IMR-90 (cell line): ENCODE results near the gene TAS1R1.

ENCODE experiments used
- POLR2A ChIP-seq: IDR thresholded peaks from 2 replicates; pipeline ENCODE4 v1.6.1; 2012; ENCODE audit warnings: mild to moderate bottlenecking, low read depth, low read length
- SMC3 ChIP-seq: fragments of 150-350 bp; IDR thresholded peaks from 2 replicates; pipeline ENCODE4 v1.6.1; 2016; ENCODE audit warnings: low read depth, mild to moderate bottlenecking, antibody characterized with exemption, low read length, moderate library complexity
- TF ChIP-seq, protein P1 (sequence below): conservative IDR thresholded peaks from 2 replicates; pipeline ENCODE4 v1.5.1; 2012; ENCODE audit warnings: mild to moderate bottlenecking, low read depth, low read length, improper control_type of control experiment

DNA sequence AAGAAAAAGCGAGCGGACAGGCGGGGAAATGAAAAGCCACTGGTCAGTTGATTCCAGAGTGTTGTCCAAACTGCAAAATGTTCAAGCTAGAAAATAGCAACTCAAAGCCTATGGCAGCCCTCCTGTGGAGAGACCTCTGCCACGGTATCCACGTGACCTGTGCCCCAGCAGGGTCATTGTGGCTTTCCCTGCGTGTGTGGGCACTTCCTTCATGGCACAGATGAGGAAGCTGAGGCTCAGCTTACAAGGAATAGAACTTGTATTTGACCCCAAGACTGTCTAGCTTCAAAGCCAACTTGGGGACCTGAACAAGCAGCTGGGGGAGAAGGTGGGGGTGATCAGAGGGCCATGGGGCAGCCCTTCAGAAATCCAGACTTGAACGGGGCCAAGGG is 48.1 kb upstream of the TAS1R1 start:
- TF ChIP-seq SMC3 (no peak), POLR2A (no peak)
- TF ChIP-seq, protein P1, sequence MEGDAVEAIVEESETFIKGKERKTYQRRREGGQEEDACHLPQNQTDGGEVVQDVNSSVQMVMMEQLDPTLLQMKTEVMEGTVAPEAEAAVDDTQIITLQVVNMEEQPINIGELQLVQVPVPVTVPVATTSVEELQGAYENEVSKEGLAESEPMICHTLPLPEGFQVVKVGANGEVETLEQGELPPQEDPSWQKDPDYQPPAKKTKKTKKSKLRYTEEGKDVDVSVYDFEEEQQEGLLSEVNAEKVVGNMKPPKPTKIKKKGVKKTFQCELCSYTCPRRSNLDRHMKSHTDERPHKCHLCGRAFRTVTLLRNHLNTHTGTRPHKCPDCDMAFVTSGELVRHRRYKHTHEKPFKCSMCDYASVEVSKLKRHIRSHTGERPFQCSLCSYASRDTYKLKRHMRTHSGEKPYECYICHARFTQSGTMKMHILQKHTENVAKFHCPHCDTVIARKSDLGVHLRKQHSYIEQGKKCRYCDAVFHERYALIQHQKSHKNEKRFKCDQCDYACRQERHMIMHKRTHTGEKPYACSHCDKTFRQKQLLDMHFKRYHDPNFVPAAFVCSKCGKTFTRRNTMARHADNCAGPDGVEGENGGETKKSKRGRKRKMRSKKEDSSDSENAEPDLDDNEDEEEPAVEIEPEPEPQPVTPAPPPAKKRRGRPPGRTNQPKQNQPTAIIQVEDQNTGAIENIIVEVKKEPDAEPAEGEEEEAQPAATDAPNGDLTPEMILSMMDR: no peak
